ENCODE data around the gene PRR15L.
"Not testable (repeated sequence)": the region's sequence is repeated elsewhere in the genome, so short reads cannot be mapped to it uniquely, and the experiment has no call there.

Gene PRR15L

GRCh38 chr17:47956791-47957590 lies 692 bp downstream of the PRR15L start:
- DNase-seq: no peak

DNA sequence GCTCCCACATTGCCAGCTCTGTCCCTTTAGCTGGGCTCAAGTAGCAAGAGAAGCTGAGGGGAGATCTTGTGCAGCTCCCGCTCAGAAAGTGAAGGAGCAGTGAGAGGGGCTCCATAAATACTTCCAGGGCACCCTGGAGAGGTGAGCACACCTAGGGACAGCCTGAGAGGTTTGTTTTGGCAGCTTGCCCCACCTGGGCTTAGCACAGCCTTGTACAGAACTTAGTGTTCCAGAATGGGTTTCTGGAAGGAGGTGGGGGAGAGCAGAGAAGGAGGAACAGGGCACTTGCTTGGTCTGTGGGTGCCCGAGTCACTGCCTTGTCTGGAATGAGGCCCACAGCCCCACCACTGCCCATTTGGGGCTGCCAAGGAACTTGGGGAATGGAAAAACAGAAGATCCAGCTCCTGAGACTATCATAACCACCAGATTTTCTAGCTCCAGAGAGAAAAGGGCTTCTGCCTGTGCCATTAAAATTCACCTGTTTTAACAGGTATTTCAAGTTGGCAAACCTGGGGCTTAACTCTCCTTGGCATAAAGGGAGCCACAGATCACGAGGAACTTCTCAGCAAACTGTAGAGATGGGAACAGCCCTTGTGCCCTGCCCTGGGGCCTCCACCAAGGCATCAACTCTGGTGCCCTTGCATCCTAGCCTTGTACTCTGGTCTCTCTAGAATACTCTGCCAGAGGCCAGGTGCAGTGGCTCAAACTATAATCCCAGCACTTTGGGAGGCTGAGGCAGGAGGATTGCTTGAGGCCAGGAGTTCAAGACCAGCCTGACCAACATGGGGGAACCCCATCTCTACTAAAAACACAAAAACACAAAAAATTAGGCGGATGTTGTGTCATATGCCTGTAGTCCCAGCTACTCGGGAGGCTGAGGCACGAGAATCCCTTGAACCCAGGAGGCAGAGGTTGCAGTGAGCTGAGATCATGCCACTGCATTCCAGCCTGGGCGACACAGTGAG lies 1.9 kb downstream of the PRR15L start:
- no peak for DNase-seq

DNA sequence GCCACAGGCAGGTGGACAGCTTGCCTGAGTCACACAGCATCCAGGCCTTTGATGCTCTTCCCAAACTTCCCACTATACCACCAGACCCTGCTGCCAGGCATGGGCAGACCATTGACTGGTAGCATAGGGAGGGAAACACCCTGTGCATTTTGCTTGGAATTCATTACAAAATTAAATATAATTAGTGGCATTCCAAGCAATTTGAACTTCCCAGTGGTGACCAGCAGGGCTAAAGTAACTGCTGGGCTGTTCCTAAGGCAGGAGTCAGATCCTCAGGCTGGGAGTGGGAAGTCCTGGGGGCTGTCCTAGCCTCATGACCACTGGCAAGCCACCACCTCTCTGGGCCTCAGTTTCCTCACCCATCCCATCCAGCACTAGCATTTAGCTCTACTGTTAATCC lies 3.8 kb downstream of the PRR15L start:
- no peak for DNase-seq

GRCh38 chr17:47952171-47953021 lies 5.3 kb downstream of the PRR15L start:
- DNase-seq: no peak

- DNase-seq: no peak
These were observed 7.2 kb downstream of the PRR15L start for GRCh38 chr17:47950448-47950847.

GRCh38 chr17:47949946-47950345 lies 7.7 kb downstream of the PRR15L start:
- DNase-seq: no peak

GRCh38 chr17:47949197-47949759 lies 8.4 kb downstream of the PRR15L start:
- DNase-seq: peak; percentile 74 to 76

DNA sequence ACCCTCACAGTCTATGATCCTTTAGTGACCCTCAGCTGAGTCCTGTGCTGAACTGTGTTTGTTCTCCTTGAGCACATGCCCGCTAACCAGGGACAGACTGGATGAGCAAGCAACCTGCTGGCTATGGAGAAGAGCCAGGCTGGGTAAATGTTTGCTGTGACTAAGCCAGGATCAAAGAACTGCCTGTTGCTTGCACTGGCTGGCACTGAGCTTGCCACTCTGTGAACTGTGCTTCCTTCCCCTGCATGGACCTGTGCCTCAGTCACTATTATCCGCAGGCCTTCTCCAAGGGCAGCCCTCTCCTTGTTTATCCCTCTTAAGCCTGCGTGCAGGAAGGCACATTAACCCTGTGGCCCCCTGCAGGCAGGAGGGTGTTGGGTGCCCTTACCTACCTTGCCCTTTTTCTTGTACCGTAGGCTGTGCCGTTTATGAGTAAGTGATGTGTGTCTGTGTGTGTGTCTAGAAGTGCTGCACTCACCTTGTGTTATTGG lies 8.9 kb downstream of the PRR15L start:
- no peak for DNase-seq

DNA sequence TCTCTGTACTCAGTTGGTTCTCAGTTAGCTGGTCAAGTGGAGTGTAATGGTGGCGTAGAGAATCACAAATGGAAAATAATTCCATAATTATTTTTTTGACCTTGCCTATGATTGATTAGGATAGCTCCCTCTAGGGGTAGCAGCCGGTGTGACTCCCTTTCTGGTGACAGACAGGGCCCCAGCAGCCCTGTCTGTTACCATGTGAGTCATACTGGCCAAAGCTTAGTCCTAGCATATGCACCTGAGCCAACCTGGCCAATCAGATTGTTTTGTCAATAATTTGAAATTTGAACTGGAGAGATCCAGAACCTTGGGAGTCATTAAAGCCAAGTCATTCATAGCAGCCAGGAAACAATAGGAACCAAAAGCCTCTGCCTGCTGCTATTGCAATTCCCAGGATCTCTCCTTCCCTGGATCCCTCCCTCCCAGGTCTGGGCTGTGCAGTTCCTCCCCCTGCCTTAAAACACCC lies 10.7 kb downstream of the PRR15L start:
- DNase-seq: peak; percentile 65 to 77

GRCh38 chr17:47946516-47946915 lies 11.2 kb downstream of the PRR15L start:
- DNase-seq: no peak

DNA sequence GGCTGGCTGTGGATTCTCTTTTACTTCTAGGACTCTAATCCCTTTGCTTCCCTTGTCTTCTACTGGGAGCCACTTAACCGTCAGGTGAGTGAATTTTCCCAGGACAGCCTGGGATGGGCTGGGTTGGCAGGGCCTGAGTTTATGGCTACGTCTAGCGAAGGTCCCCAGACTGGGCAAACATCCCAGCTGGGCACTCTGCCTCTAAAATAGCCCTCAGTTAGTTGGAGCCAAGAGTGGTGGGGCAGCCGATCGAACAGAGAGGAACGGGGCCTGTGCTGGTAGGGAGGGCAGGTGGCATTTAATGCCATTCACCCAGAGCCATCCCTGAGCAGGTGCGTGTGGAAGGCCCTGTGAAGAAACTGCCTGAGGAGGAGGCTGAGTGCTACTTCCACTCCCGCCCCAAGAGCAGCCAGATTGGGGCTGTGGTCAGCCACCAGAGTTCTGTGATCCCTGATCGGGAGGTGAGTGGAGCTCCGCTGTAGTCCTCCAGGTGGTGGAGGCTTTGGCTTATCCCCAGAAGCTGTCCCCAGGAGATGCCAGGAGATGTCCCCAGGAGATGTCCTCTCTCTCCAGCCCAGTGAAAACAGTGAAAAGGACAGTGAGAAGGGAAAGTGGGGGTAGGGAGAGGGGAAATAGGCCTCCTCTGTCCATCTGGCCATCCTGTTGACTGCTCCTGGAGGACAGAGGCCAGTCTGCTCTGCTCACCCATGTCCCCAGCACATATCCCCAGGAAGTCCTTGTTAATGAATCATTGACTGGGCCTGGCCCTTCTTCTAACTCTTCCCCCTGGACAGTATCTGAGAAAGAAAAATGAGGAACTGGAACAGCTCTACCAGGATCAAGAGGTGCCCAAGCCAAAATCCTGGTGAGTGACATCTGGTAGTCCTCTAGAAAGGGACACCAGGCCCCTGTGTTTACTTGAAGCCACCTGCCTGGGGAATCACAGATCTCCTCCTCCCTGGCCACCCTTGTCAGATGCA lies 11.9 kb downstream of the PRR15L start:
- no peak for DNase-seq

DNA sequence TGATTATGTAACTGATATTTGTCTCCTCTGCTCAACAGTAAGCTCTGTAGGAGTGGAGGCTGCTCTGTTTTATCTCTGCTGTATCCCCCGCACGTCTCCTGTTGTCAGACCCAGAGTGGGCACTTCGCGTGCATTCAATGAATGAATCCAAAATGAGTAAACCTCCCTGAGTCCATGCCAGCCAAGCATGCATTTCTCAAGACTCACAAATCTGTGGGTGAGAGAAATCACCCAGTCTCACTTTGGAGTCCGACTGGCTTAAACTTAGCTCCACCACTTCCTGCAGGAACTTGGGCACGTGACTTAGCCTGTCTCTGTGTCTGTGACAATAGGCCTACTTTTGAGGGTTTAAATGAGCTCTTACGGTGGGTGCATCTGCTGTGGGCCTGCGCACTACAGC lies 12.6 kb downstream of the PRR15L start:
- DNase-seq: no peak

DNA sequence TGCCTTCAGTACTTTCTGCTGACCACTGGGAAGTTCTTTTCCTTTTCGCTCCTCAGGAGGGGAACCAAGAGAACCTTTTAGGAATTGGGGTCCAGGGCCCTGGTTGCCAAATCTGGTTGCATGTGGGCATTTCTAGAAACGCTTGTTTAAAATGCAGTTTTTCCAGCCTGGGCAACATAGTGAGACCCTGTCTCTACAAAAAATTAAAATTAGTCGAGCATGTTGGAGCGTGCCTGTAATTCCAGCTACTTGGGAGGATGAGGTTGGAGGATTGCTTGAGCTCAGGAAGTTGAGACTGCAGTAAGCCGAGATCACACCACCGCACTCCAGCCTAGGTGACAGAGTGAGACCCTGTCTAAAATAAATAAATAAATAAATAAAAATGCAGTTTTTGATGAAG lies 15.1 kb downstream of the PRR15L start:
- no peak for DNase-seq

DNA sequence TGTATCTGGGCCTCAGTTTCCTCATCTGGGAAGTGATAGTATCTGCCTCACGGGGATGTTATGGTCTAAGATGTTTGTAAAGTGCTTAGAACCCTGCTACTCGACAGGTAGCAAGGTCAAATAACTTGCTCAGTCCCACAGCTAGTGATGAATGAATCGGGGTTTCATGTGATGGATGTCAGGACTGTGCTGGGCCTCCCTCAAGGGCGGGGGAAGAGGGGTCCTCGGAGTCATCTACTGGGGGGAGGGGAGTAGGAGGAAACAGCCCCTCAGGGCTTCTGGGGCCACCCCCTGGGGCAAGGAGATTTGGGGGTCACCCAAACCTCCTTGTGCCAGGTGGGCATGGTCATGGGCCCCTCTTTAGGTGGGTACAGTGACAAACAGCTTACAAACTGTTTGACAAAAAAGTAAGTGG lies 15.6 kb downstream of the PRR15L start:
- no peak for DNase-seq

GRCh38 chr17:47941246-47942095 lies 16.2 kb downstream of the PRR15L start, which contains the start of gene PNPO:
Gene PNPO (plus strand): TSS chr17:47941571. CDS start chr17:47941676, 105 bp downstream.
- peak; percentile 93 to 95 for DNase-seq

GRCh38 chr17:47937941-47938340 lies 19.7 kb downstream of the PRR15L start:
- no peak for DNase-seq

- DNase-seq: no peak
These were observed 21.7 kb downstream of the PRR15L start for GRCh38 chr17:47935961-47936360.

- DNase-seq: not testable (repeated sequence)
These were observed 22.2 kb downstream of the PRR15L start for GRCh38 chr17:47935468-47935867.

- no peak for DNase-seq
These were observed 22.8 kb downstream of the PRR15L start for GRCh38 chr17:47934856-47935255.

GRCh38 chr17:47931848-47932247 lies 25.8 kb downstream of the PRR15L start:
- DNase-seq: no peak
